H9 (cell line): ENCODE results near the gene CROCC2. TPM values are rescaled to one million over a fixed set of nuclear protein-coding genes. Genes with fewer than 3 reads are reported as not detected.

Source experiments
- DNase-seq: peaks from one replicate; pipeline ENCODE4 v3.0.0-alpha.2; 2017
- H2AFZ ChIP-seq: one replicate; pipeline ENCODE4 v1.6.1; 2013; ENCODE audit warnings: mild to moderate bottlenecking, low read length, control low read depth, moderate library complexity
- H2AK5ac ChIP-seq: 2 replicates; pipeline ENCODE4 v1.6.1; 2013; ENCODE audit warnings: low read length, control low read depth, mixed read lengths; ENCODE audit not compliant: insufficient read length
- H2BK120ac ChIP-seq: one replicate; pipeline ENCODE4 v1.6.1; 2013; ENCODE audit warnings: low read depth, mild to moderate bottlenecking, low read length, control low read depth, inconsistent platforms; ENCODE audit not compliant: poor library complexity, severe bottlenecking
- H2BK12ac ChIP-seq: 2 replicates; pipeline ENCODE4 v1.6.1; 2013; ENCODE audit warnings: low read length, control low read depth, mixed read lengths, low read depth; ENCODE audit not compliant: insufficient read length
- H2BK15ac ChIP-seq: 2 replicates; pipeline ENCODE4 v1.6.1; 2013; ENCODE audit warnings: low read depth, low read length, control low read depth
- H2BK20ac ChIP-seq: one replicate; pipeline ENCODE4 v1.6.1; 2013; ENCODE audit warnings: low read depth, mild to moderate bottlenecking, low read length, control low read depth, inconsistent platforms; ENCODE audit not compliant: poor library complexity, severe bottlenecking
- H2BK5ac ChIP-seq: 2 replicates; pipeline ENCODE4 v1.6.1; 2013; ENCODE audit warnings: low read length, control low read depth, mixed read lengths; ENCODE audit not compliant: insufficient read length
- H3K14ac ChIP-seq: 2 replicates; pipeline ENCODE4 v1.6.1; 2013; ENCODE audit warnings: low read length, control low read depth; ENCODE audit not compliant: insufficient read depth
- H3K18ac ChIP-seq: 2 replicates; pipeline ENCODE4 v1.6.1; 2013; ENCODE audit warnings: low read depth, mild to moderate bottlenecking, mixed read lengths, low read length, control low read depth; ENCODE audit not compliant: insufficient read length
- H3K23ac ChIP-seq: 2 replicates; pipeline ENCODE4 v1.6.1; 2013; ENCODE audit warnings: low read length, control low read depth, mixed read lengths, low read depth; ENCODE audit not compliant: insufficient read length
- H3K23me2 ChIP-seq: 2 replicates; pipeline ENCODE4 v1.6.1; 2013; ENCODE audit warnings: low read depth, mild to moderate bottlenecking, mixed read lengths, low read length, control low read depth; ENCODE audit not compliant: insufficient read length, poor library complexity, severe bottlenecking
- H3K27ac ChIP-seq: 2 replicates; pipeline ENCODE4 v1.5.1; 2013; ENCODE audit warnings: low read length, control low read depth, mixed read lengths, low read depth; ENCODE audit not compliant: insufficient read length
- H3K27me3 ChIP-seq: 2 replicates; pipeline ENCODE4 v1.6.1; 2013; ENCODE audit warnings: low read length, control low read depth, inconsistent platforms; ENCODE audit not compliant: insufficient read depth
- H3K4ac ChIP-seq: 2 replicates; pipeline ENCODE4 v1.6.1; 2013; ENCODE audit warnings: low read depth, mild to moderate bottlenecking, control low read depth, inconsistent platforms, low read length, moderate library complexity
- H3K4me1 ChIP-seq: 2 replicates; pipeline ENCODE4 v1.6.1; 2013; ENCODE audit warnings: low read length, control low read depth, inconsistent platforms; ENCODE audit not compliant: insufficient read depth
- H3K4me2 ChIP-seq: 2 replicates; pipeline ENCODE4 v1.6.1; 2013; ENCODE audit warnings: low read length, control low read depth, mixed read lengths; ENCODE audit not compliant: insufficient read length, insufficient read depth
- H3K56ac ChIP-seq: 2 replicates; pipeline ENCODE4 v1.6.1; 2013; ENCODE audit warnings: low read depth, mild to moderate bottlenecking, mixed read lengths, low read length, control low read depth; ENCODE audit not compliant: insufficient read length
- H3K79me1 ChIP-seq: 2 replicates; pipeline ENCODE4 v1.6.1; 2013; ENCODE audit warnings: low read depth, mild to moderate bottlenecking, moderate library complexity, low read length, control low read depth, inconsistent platforms; ENCODE audit not compliant: insufficient read depth, poor library complexity, severe bottlenecking
- H3K79me2 ChIP-seq: 2 replicates; pipeline ENCODE4 v1.6.1; 2013; ENCODE audit warnings: low read length, control low read depth, inconsistent platforms; ENCODE audit not compliant: insufficient read depth
- H3K9ac ChIP-seq: 2 replicates; pipeline ENCODE4 v1.6.1; 2013; ENCODE audit warnings: low read length, control low read depth, mixed read lengths; ENCODE audit not compliant: insufficient read length; ENCODE audit errors: extremely low read depth
- H3K9me3 ChIP-seq: one replicate; pipeline ENCODE4 v1.6.1; 2013; ENCODE audit warnings: low read depth, low read length, inconsistent platforms; ENCODE audit not compliant: control insufficient read depth
- H3T11ph ChIP-seq: one replicate; pipeline ENCODE4 v1.6.1; 2013; ENCODE audit warnings: mild to moderate bottlenecking, low read length, control low read depth, inconsistent platforms
- H4K20me1 ChIP-seq: one replicate; pipeline ENCODE4 v1.6.1; 2013; ENCODE audit not compliant: control insufficient read depth, insufficient read length, insufficient read depth
- H4K5ac ChIP-seq: 2 replicates; pipeline ENCODE4 v1.6.1; 2013; ENCODE audit warnings: low read depth, mild to moderate bottlenecking, mixed read lengths, low read length, control low read depth; ENCODE audit not compliant: insufficient read length
- H4K8ac ChIP-seq: replicated peaks from 2 replicates; pipeline ENCODE4 v1.6.1; 2013; ENCODE audit warnings: low read length, control low read depth, mixed read lengths, low read depth; ENCODE audit not compliant: insufficient read length
- H4K91ac ChIP-seq: 2 replicates; pipeline ENCODE4 v1.6.1; 2013; ENCODE audit warnings: low read depth, mild to moderate bottlenecking, moderate library complexity, mixed read lengths, low read length, control low read depth; ENCODE audit not compliant: insufficient read length
- H3K27ac Mint-ChIP-seq, 3 experiments: 2 replicates in 2 of 3; 3 replicates in 1 of 3; pipeline ENCODE4 v1.8.0; 2020 to 2021; ENCODE audit warnings: mixed read lengths in 3 of 3, mild to moderate bottlenecking in 1 of 3, moderate library complexity in 1 of 3
- H3K27me3 Mint-ChIP-seq: 2 replicates; pipeline ENCODE4 v1.8.0; 2021; ENCODE audit warnings: low read depth, mild to moderate bottlenecking, moderate library complexity, mixed read lengths
- H3K36me3 Mint-ChIP-seq, 3 experiments: 2 replicates in 2 of 3; 3 replicates in 1 of 3; pipeline ENCODE4 v1.8.0; 2020 to 2021; ENCODE audit warnings: low read depth in 3 of 3, mixed read lengths in 3 of 3; ENCODE audit not compliant: insufficient read depth in 1 of 3
- H3K4me1 Mint-ChIP-seq, 2 experiments: 2 replicates each; pipeline ENCODE4 v1.8.0; 2020; ENCODE audit warnings: mixed read lengths in 2 of 2
- H3K4me3 Mint-ChIP-seq, 2 experiments: 2 replicates in 1 of 2; 3 replicates in 1 of 2; pipeline ENCODE4 v1.8.0; 2020 to 2021; ENCODE audit warnings: mild to moderate bottlenecking in 2 of 2, mixed read lengths in 2 of 2, moderate library complexity in 1 of 2
- H3K9me3 Mint-ChIP-seq, 2 experiments: 2 replicates in 1 of 2; 3 replicates in 1 of 2; pipeline ENCODE4 v1.8.0; 2020; ENCODE audit warnings: mild to moderate bottlenecking in 2 of 2, mixed read lengths in 2 of 2, moderate library complexity in 1 of 2
- CTCF ChIP-seq: fragments of 200-600 bp; sonication (generic); conservative IDR thresholded peaks from 3 replicates; pipeline ENCODE4 v1.8.0; 2021; ENCODE audit warnings: antibody characterized with exemption, mild to moderate bottlenecking
- WGBS: extraction: QIAGEN DNeasy Blood & Tissue Kit; methylation state at CpG from one replicate; pipeline ENCODE4 v1.1.7; 2013; ENCODE audit warnings: missing lambda C conversion rate, low lambda C conversion rate, mixed read lengths; ENCODE audit not compliant: insufficient read length; ENCODE audit errors: extremely low coverage; 5-methylcytosine and 5-hydroxymethylcytosine counted together
- total RNA-seq: library from RNA; stranded (reverse); gene quantifications from 2 replicates; pipeline ENCODE4 v1.2.1, GENCODE V29; 2021

CROCC2 gene
- total RNA-seq, 1 experiment from 2014 or later = not detected

GRCh38 chr2:240968731-240969624 is 62.8 kb downstream of the CROCC2 start:
- H3K4me1 ChIP-seq = no peaks in the 10 kb centered on the region
- H3K27me3 ChIP-seq = no peaks in the 10 kb centered on the region
- H3K4me3 Mint-ChIP-seq = no peak overlapping the region
- no peak overlapping the region for H3K56ac ChIP-seq
- peak; percentile 52 for DNase-seq
- H3K4me2 ChIP-seq = no peak overlapping the region
- H3K27ac Mint-ChIP-seq = no peak overlapping the region
- no peak overlapping the region for H2AFZ ChIP-seq
- H2BK12ac ChIP-seq = no peak overlapping the region
- H2BK15ac ChIP-seq = no peak overlapping the region
- no peak overlapping the region for H3K4ac ChIP-seq
- H3K18ac ChIP-seq = no peak overlapping the region
- H3K23me2 ChIP-seq = no peaks in the 10 kb centered on the region
- no peak overlapping the region for H3T11ph ChIP-seq
- H4K8ac ChIP-seq = no peak overlapping the region
- no peak overlapping the region for H3K23ac ChIP-seq
- H3K27ac ChIP-seq = no peak overlapping the region
- H4K5ac ChIP-seq = no peak overlapping the region
- H2BK20ac ChIP-seq = no peak overlapping the region
- H2BK5ac ChIP-seq = no peak overlapping the region
- no peak overlapping the region for H2AK5ac ChIP-seq
- H4K20me1 ChIP-seq = no peaks in the 10 kb centered on the region
- no peaks in the 10 kb centered on the region; a peak in 1 of 7 replicates for H3K36me3 Mint-ChIP-seq
- no peak overlapping the region for H4K91ac ChIP-seq
- peak; percentile 23; the same call in 1 of the 3 replicates for TF ChIP-seq CTCF
- H3K27me3 Mint-ChIP-seq = peaks cover 10% of the 10 kb centered on the region
- H2BK120ac ChIP-seq = no peak overlapping the region
- no peak overlapping the region for H3K9ac ChIP-seq
- no CpG with 5 or more reads among the region's 15 CpGs for WGBS
- no peaks in the 10 kb centered on the region for H3K9me3 ChIP-seq
- H3K79me1 ChIP-seq = no peaks in the 10 kb centered on the region
- no peaks in the 10 kb centered on the region for H3K79me2 ChIP-seq
- no peak overlapping the region; the same call in 1 of the 2 replicates for H3K14ac ChIP-seq
- no peaks in the 10 kb centered on the region for H3K9me3 Mint-ChIP-seq
- no peaks in the 10 kb centered on the region for H3K4me1 Mint-ChIP-seq
